HepG2 (cell line): Measurements from ENCODE around the gene GPATCH3. TPM values are rescaled to one million over a fixed set of nuclear protein-coding genes. Genes with fewer than 3 reads are reported as not detected.

ENCODE experiments used
- AKAP8 ChIP-seq: sonication (generic); formaldehyde crosslinking; IDR thresholded peaks from 2 replicates; pipeline ENCODE4 v1.5.1; 2020; ENCODE audit warnings: mild to moderate bottlenecking, missing genetic modification reagents
- FOSL1 ChIP-seq: sonication (generic); formaldehyde crosslinking; IDR thresholded peaks from 2 replicates; pipeline ENCODE4 v1.9.0; 2021; ENCODE audit warnings: missing genetic modification reagents, borderline replicate concordance
- FOSL2 ChIP-seq: sonication (generic); formaldehyde crosslinking; IDR thresholded peaks from 2 replicates; pipeline ENCODE4 v1.4.0; 2020; ENCODE audit warnings: missing genetic modification reagents
- KDM1A ChIP-seq: IDR thresholded peaks from 2 replicates; pipeline ENCODE4 v1.6.1; 2016; ENCODE audit warnings: missing compliant biosample characterization
- MED1 ChIP-seq: sonication (generic); formaldehyde crosslinking; IDR thresholded peaks from 2 replicates; pipeline ENCODE4 v1.4.0; 2020; ENCODE audit warnings: missing genetic modification reagents
- SMAD3 ChIP-seq: sonication (generic); formaldehyde crosslinking; IDR thresholded peaks from 2 replicates; pipeline ENCODE4 v1.4.0; 2020; ENCODE audit warnings: missing genetic modification reagents
- TBX2 ChIP-seq: sonication (generic); formaldehyde crosslinking; IDR thresholded peaks from 2 replicates; pipeline ENCODE4 v1.5.0; 2020; ENCODE audit warnings: missing genetic modification reagents, mild to moderate bottlenecking, borderline replicate concordance
- ZFX ChIP-seq: sonication (generic); formaldehyde crosslinking; IDR thresholded peaks from 2 replicates; pipeline ENCODE4 v1.4.0; 2020; ENCODE audit warnings: mild to moderate bottlenecking, low read depth, missing genetic modification reagents, moderate library complexity
- ZNF558 ChIP-seq: sonication (generic); formaldehyde crosslinking; IDR thresholded peaks from 2 replicates; pipeline ENCODE4 v1.9.0; 2022; ENCODE audit warnings: mild to moderate bottlenecking, missing genetic modification reagents, borderline replicate concordance
- polyA plus RNA-seq, 8 experiments: library from polyadenylated mRNA; depleted of rRNA in 3 of 8; stranded (reverse) in 7 of 8; unstranded in 1 of 8; fragments of >200 nt; fragmentation: Illumina TruSeq in 4 of 8; extraction: Trizol in 4 of 8; gene quantifications; 2 replicates each; pipeline versions ENCODE4 v1.2.1 to v1.2.3, GENCODE V29; 2011 to 2016; ENCODE audit warnings: low read depth in 4 of 8, missing spikeins in 1 of 8, mixed read lengths in 1 of 8; ENCODE audit not compliant: insufficient read depth in 1 of 8
- total RNA-seq, 5 experiments: library from RNA; depleted of rRNA; stranded (reverse); fragments of >200 nt; fragmentation: Illumina TruSeq; extraction: Trizol; gene quantifications; 2 replicates each; pipeline ENCODE4 v1.2.3, GENCODE V29; 2016; ENCODE audit warnings: low read depth in 1 of 5
- TF ChIP-seq, protein P1 (sequence below): IDR thresholded peaks from 2 replicates; pipeline ENCODE4 v1.6.1; 2018; ENCODE audit warnings: missing genetic modification reagents, mild to moderate bottlenecking, missing compliant biosample characterization
- TF ChIP-seq, protein P2 (sequence below): sonication (generic); formaldehyde crosslinking; IDR thresholded peaks from 2 replicates; pipeline ENCODE4 v1.4.0; 2020; ENCODE audit warnings: missing genetic modification reagents, borderline replicate concordance
- TF ChIP-seq, protein P3 (sequence below): IDR thresholded peaks from 2 replicates; pipeline ENCODE4 v1.6.1; 2016; ENCODE audit warnings: missing compliant biosample characterization, missing genetic modification reagents, borderline replicate concordance
- TF ChIP-seq, protein P4 (sequence below): sonication (generic); formaldehyde crosslinking; IDR thresholded peaks from 2 replicates; pipeline ENCODE4 v1.4.0; 2020; ENCODE audit warnings: missing genetic modification reagents
- TF ChIP-seq, protein P5 (sequence below): sonication (generic); formaldehyde crosslinking; conservative IDR thresholded peaks from 2 replicates; pipeline ENCODE4 v1.4.0; 2020; ENCODE audit warnings: mild to moderate bottlenecking, missing genetic modification reagents, moderate library complexity

GPATCH3 gene
- total and polyA plus RNA-seq, 2 of the 13 experiments (the other 11 are each of a cell fraction or from before 2014, with no cell fraction given) = 8.3 to 11.0 TPM

DNA sequence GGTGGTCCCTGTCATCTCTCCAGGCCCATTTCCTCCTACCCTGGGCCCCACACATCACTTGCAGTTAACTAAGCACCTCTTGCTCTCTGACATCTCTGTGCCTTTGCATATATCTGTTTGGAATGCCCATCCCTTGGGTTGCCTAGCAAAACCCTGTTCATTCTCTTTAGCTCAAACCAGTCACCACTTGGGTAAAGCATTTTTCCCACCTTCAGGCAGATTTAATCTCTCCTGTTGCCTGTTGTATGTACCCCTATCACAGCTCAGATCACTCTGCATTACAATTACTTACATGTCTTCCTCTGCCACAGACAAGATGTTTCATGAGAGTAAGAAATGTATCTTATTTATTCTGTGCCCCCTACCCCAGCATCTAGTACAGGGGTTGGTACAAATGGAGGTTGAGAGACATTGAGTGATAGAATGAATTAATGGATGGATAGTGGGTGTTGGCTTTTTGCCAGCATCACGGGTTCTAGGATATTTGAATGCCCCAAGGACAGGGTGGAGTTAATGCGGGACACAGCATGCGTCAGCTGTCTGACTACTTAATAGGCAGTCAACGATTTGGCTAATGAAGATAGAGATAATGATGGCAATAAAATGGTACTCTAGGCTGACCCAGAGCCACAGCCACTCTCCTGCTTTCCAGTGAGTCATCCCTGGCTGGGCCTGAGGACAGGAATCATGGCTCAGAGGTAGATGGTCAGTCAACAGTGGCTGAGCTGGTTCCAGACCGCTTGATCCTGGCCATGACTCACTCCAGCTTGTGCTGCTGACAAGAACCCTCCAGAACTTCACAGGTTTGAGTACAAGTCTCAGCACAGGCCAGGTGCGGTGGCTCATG, 7.0 kb upstream of the GPATCH3 start (continued):
- no peak for TF ChIP-seq ZNF558
- TF ChIP-seq, protein P1, sequence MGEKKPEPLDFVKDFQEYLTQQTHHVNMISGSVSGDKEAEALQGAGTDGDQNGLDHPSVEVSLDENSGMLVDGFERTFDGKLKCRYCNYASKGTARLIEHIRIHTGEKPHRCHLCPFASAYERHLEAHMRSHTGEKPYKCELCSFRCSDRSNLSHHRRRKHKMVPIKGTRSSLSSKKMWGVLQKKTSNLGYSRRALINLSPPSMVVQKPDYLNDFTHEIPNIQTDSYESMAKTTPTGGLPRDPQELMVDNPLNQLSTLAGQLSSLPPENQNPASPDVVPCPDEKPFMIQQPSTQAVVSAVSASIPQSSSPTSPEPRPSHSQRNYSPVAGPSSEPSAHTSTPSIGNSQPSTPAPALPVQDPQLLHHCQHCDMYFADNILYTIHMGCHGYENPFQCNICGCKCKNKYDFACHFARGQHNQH (CRISPR knock-in tag) = 0 out of 2 replicates have a peak, but pooled peaks have one; percentile 23
- TF ChIP-seq AKAP8 = no peak
- TF ChIP-seq MED1 (CRISPR knock-in tag) = peak; percentile 62
- TF ChIP-seq, protein P2, sequence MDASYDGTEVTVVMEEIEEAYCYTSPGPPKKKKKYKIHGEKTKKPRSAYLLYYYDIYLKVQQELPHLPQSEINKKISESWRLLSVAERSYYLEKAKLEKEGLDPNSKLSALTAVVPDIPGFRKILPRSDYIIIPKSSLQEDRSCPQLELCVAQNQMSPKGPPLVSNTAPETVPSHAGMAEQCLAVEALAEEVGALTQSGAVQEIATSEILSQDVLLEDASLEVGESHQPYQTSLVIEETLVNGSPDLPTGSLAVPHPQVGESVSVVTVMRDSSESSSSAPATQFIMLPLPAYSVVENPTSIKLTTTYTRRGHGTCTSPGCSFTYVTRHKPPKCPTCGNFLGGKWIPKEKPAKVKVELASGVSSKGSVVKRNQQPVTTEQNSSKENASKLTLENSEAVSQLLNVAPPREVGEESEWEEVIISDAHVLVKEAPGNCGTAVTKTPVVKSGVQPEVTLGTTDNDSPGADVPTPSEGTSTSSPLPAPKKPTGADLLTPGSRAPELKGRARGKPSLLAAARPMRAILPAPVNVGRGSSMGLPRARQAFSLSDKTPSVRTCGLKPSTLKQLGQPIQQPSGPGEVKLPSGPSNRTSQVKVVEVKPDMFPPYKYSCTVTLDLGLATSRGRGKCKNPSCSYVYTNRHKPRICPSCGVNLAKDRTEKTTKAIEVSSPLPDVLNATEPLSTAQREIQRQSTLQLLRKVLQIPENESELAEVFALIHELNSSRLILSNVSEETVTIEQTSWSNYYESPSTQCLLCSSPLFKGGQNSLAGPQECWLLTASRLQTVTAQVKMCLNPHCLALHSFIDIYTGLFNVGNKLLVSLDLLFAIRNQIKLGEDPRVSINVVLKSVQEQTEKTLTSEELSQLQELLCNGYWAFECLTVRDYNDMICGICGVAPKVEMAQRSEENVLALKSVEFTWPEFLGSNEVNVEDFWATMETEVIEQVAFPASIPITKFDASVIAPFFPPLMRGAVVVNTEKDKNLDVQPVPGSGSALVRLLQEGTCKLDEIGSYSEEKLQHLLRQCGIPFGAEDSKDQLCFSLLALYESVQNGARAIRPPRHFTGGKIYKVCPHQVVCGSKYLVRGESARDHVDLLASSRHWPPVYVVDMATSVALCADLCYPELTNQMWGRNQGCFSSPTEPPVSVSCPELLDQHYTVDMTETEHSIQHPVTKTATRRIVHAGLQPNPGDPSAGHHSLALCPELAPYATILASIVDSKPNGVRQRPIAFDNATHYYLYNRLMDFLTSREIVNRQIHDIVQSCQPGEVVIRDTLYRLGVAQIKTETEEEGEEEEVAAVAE (CRISPR knock-in tag) = peak; percentile 40; the same call in 1 of the 2 replicates
- TF ChIP-seq, protein P3, sequence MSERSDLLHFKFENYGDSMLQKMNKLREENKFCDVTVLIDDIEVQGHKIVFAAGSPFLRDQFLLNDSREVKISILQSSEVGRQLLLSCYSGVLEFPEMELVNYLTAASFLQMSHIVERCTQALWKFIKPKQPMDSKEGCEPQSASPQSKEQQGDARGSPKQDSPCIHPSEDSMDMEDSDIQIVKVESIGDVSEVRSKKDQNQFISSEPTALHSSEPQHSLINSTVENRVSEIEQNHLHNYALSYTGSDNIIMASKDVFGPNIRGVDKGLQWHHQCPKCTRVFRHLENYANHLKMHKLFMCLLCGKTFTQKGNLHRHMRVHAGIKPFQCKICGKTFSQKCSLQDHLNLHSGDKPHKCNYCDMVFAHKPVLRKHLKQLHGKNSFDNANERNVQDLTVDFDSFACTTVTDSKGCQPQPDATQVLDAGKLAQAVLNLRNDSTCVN = peak; percentile 77; the same call in 1 of the 2 replicates
- TF ChIP-seq FOSL2 = peak; percentile 95
- TF ChIP-seq ZFX = peak; percentile 53; the same call in 1 of the 2 replicates
- TF ChIP-seq TBX2 (CRISPR knock-in tag) = 0 out of 2 replicates have a peak, but pooled peaks have one; percentile 17
- TF ChIP-seq KDM1A (CRISPR knock-in tag) = peak; percentile 50; the same call in 1 of the 2 replicates
- TF ChIP-seq, protein P4, sequence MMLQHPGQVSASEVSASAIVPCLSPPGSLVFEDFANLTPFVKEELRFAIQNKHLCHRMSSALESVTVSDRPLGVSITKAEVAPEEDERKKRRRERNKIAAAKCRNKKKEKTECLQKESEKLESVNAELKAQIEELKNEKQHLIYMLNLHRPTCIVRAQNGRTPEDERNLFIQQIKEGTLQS (CRISPR knock-in tag) = peak; percentile 68
- TF ChIP-seq, protein P5, sequence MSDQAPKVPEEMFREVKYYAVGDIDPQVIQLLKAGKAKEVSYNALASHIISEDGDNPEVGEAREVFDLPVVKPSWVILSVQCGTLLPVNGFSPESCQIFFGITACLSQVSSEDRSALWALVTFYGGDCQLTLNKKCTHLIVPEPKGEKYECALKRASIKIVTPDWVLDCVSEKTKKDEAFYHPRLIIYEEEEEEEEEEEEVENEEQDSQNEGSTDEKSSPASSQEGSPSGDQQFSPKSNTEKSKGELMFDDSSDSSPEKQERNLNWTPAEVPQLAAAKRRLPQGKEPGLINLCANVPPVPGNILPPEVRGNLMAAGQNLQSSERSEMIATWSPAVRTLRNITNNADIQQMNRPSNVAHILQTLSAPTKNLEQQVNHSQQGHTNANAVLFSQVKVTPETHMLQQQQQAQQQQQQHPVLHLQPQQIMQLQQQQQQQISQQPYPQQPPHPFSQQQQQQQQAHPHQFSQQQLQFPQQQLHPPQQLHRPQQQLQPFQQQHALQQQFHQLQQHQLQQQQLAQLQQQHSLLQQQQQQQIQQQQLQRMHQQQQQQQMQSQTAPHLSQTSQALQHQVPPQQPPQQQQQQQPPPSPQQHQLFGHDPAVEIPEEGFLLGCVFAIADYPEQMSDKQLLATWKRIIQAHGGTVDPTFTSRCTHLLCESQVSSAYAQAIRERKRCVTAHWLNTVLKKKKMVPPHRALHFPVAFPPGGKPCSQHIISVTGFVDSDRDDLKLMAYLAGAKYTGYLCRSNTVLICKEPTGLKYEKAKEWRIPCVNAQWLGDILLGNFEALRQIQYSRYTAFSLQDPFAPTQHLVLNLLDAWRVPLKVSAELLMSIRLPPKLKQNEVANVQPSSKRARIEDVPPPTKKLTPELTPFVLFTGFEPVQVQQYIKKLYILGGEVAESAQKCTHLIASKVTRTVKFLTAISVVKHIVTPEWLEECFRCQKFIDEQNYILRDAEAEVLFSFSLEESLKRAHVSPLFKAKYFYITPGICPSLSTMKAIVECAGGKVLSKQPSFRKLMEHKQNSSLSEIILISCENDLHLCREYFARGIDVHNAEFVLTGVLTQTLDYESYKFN = peak; percentile 39
- TF ChIP-seq FOSL1 (CRISPR knock-in tag) = peak; percentile 72; the same call in 1 of the 2 replicates
- TF ChIP-seq SMAD3 (CRISPR knock-in tag) = 0 out of 2 replicates have a peak, but pooled peaks have one; percentile 55
